ENCODE measurements around the gene REEP3.

DNA sequence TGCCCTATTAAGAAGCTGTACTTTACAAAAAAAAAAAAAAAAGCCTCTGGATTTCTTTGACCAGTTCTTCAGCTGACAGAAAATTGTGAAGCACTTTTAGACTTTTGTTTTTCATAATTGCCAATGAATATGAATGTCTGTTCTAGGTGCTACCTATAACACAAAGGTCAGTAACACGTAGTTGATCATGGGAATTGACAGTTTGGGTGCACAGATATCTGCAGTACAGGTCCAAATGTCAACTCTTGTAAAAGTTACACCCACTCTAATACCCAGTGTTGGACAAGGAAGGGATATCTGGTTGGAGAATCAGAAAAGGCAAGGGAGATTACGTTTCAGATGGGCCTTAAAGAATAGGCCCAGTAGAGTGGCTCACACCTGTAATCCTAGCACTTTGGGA is 1.8 kb downstream of the REEP3 start:
- TF ChIP-seq, protein P1, sequence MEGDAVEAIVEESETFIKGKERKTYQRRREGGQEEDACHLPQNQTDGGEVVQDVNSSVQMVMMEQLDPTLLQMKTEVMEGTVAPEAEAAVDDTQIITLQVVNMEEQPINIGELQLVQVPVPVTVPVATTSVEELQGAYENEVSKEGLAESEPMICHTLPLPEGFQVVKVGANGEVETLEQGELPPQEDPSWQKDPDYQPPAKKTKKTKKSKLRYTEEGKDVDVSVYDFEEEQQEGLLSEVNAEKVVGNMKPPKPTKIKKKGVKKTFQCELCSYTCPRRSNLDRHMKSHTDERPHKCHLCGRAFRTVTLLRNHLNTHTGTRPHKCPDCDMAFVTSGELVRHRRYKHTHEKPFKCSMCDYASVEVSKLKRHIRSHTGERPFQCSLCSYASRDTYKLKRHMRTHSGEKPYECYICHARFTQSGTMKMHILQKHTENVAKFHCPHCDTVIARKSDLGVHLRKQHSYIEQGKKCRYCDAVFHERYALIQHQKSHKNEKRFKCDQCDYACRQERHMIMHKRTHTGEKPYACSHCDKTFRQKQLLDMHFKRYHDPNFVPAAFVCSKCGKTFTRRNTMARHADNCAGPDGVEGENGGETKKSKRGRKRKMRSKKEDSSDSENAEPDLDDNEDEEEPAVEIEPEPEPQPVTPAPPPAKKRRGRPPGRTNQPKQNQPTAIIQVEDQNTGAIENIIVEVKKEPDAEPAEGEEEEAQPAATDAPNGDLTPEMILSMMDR (IDR thresholded peaks at IDR 0.05): no peak
- TF ChIP-seq POLR2A (IDR thresholded peaks at IDR 0.05): no peak
